WTC11 (cell line): ENCODE data around the gene TMEM63B.

Source experiments
- FOXP1 ChIP-seq: sonication (generic); formaldehyde crosslinking; IDR thresholded peaks from 2 replicates; pipeline ENCODE4 v1.8.0; 2022; ENCODE audit warnings: missing genetic modification reagents, mild to moderate bottlenecking, moderate library complexity, borderline replicate concordance
- JUN ChIP-seq: sonication (generic); formaldehyde crosslinking; IDR thresholded peaks from 2 replicates; pipeline ENCODE4 v1.8.0; 2023; ENCODE audit warnings: mild to moderate bottlenecking, missing genetic modification reagents
- NR1H2 ChIP-seq: sonication (generic); formaldehyde crosslinking; IDR thresholded peaks from 2 replicates; pipeline ENCODE4 v1.9.0; 2021; ENCODE audit warnings: mild to moderate bottlenecking, moderate library complexity, missing genetic modification reagents
- SMAD4 ChIP-seq: sonication (generic); formaldehyde crosslinking; IDR thresholded peaks from 2 replicates; pipeline ENCODE4 v1.8.0; 2022; ENCODE audit warnings: mild to moderate bottlenecking, missing genetic modification reagents
- ZNF138 ChIP-seq: sonication (generic); formaldehyde crosslinking; conservative IDR thresholded peaks from 2 replicates; pipeline ENCODE4 v1.8.1; 2022; ENCODE audit warnings: mild to moderate bottlenecking, moderate library complexity, missing genetic modification reagents
- TF ChIP-seq, protein P1 (sequence below): sonication (generic); formaldehyde crosslinking; IDR thresholded peaks from 2 replicates; pipeline ENCODE4 v1.8.0; 2022; ENCODE audit warnings: mild to moderate bottlenecking, missing genetic modification reagents
- TF ChIP-seq, protein P2 (sequence below): fragments of 200-600 bp; IDR thresholded peaks from 2 replicates; pipeline ENCODE4 v1.8.0; 2022; ENCODE audit warnings: antibody characterized with exemption
- TF ChIP-seq, protein P3 (sequence below): sonication (generic); formaldehyde crosslinking; IDR thresholded peaks from 2 replicates; pipeline ENCODE4 v1.8.1; 2023; ENCODE audit warnings: mild to moderate bottlenecking, moderate library complexity, missing genetic modification reagents
- TF ChIP-seq, protein P4 (sequence below): sonication (generic); formaldehyde crosslinking; IDR thresholded peaks from 2 replicates; pipeline ENCODE4 v1.8.0; 2022; ENCODE audit warnings: missing genetic modification reagents

DNA sequence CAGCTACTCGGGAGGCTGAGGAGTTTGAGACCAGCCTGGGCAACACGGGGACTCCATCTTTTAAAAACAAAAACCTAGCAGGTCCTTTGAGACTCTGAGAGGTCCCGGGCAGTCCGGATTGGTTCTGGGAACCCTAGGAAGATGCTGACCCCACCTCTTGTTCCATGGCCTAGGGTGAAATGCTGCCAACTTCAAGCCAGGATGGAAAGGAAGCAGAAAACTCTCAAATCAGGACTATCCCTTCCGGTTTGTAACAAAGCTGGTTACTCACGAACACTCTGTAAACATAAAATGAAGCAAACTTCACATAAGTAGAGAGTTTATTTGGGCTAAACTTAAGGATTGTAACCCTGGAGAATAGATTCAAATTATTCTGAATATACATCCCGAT lies 59.3 kb downstream of the TMEM63B start:
- TF ChIP-seq, protein P1, sequence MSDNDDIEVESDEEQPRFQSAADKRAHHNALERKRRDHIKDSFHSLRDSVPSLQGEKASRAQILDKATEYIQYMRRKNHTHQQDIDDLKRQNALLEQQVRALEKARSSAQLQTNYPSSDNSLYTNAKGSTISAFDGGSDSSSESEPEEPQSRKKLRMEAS: no peak
- TF ChIP-seq, protein P2, sequence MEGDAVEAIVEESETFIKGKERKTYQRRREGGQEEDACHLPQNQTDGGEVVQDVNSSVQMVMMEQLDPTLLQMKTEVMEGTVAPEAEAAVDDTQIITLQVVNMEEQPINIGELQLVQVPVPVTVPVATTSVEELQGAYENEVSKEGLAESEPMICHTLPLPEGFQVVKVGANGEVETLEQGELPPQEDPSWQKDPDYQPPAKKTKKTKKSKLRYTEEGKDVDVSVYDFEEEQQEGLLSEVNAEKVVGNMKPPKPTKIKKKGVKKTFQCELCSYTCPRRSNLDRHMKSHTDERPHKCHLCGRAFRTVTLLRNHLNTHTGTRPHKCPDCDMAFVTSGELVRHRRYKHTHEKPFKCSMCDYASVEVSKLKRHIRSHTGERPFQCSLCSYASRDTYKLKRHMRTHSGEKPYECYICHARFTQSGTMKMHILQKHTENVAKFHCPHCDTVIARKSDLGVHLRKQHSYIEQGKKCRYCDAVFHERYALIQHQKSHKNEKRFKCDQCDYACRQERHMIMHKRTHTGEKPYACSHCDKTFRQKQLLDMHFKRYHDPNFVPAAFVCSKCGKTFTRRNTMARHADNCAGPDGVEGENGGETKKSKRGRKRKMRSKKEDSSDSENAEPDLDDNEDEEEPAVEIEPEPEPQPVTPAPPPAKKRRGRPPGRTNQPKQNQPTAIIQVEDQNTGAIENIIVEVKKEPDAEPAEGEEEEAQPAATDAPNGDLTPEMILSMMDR: no peak
- TF ChIP-seq NR1H2 (CRISPR knock-in tag): no peak
- no peak for TF ChIP-seq FOXP1 (CRISPR knock-in tag)
- TF ChIP-seq, protein P3, sequence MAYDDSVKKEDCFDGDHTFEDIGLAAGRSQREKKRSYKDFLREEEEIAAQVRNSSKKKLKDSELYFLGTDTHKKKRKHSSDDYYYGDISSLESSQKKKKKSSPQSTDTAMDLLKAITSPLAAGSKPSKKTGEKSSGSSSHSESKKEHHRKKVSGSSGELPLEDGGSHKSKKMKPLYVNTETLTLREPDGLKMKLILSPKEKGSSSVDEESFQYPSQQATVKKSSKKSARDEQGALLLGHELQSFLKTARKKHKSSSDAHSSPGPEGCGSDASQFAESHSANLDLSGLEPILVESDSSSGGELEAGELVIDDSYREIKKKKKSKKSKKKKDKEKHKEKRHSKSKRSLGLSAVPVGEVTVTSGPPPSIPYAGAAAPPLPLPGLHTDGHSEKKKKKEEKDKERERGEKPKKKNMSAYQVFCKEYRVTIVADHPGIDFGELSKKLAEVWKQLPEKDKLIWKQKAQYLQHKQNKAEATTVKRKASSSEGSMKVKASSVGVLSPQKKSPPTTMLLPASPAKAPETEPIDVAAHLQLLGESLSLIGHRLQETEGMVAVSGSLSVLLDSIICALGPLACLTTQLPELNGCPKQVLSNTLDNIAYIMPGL: no peak
- TF ChIP-seq JUN (CRISPR knock-in tag): no peak
- TF ChIP-seq, protein P4, sequence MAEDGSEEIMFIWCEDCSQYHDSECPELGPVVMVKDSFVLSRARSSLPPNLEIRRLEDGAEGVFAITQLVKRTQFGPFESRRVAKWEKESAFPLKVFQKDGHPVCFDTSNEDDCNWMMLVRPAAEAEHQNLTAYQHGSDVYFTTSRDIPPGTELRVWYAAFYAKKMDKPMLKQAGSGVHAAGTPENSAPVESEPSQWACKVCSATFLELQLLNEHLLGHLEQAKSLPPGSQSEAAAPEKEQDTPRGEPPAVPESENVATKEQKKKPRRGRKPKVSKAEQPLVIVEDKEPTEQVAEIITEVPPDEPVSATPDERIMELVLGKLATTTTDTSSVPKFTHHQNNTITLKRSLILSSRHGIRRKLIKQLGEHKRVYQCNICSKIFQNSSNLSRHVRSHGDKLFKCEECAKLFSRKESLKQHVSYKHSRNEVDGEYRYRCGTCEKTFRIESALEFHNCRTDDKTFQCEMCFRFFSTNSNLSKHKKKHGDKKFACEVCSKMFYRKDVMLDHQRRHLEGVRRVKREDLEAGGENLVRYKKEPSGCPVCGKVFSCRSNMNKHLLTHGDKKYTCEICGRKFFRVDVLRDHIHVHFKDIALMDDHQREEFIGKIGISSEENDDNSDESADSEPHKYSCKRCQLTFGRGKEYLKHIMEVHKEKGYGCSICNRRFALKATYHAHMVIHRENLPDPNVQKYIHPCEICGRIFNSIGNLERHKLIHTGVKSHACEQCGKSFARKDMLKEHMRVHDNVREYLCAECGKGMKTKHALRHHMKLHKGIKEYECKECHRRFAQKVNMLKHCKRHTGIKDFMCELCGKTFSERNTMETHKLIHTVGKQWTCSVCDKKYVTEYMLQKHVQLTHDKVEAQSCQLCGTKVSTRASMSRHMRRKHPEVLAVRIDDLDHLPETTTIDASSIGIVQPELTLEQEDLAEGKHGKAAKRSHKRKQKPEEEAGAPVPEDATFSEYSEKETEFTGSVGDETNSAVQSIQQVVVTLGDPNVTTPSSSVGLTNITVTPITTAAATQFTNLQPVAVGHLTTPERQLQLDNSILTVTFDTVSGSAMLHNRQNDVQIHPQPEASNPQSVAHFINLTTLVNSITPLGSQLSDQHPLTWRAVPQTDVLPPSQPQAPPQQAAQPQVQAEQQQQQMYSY (CRISPR knock-in tag): no peak
- TF ChIP-seq ZNF138: no peak
- TF ChIP-seq SMAD4: no peak
